ENCODE data around the gene SIPA1L3.

DNA sequence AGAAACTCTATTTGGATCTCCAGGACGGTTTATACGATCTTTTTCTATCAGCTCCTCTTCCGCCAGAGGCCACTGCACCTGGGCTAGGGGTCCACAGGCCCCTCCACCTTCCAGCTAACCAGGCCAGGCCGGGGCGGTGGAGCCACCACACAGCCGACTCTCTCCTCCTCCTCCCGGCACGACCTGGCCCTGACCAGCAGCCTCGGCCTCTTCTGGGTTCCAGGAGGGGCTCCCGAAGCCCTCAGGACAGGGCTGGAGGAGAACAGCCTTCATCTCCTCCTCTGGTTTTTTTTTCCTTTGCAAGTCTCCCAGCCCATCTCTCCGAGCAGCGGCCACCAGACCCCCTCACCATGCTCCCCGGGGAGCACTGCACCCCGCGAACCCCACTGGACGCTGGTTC, 299.9 kb downstream of the SIPA1L3 start:
- TF ChIP-seq, protein P1, sequence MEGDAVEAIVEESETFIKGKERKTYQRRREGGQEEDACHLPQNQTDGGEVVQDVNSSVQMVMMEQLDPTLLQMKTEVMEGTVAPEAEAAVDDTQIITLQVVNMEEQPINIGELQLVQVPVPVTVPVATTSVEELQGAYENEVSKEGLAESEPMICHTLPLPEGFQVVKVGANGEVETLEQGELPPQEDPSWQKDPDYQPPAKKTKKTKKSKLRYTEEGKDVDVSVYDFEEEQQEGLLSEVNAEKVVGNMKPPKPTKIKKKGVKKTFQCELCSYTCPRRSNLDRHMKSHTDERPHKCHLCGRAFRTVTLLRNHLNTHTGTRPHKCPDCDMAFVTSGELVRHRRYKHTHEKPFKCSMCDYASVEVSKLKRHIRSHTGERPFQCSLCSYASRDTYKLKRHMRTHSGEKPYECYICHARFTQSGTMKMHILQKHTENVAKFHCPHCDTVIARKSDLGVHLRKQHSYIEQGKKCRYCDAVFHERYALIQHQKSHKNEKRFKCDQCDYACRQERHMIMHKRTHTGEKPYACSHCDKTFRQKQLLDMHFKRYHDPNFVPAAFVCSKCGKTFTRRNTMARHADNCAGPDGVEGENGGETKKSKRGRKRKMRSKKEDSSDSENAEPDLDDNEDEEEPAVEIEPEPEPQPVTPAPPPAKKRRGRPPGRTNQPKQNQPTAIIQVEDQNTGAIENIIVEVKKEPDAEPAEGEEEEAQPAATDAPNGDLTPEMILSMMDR (IDR thresholded peaks at IDR 0.05): no peak
- no peak for TF ChIP-seq POLR2A (IDR thresholded peaks at IDR 0.05)

All from breast epithelium (tissue), 3 donors.